HG03354 (cell line): ENCODE results near the gene DYNC1H1.

ENCODE experiments used
- ATAC-seq: cut with Tn5 transposase; IDR thresholded peaks from one replicate; pipeline ENCODE4 v1.9.1; 2021; ENCODE audit warnings: mild to moderate bottlenecking; ENCODE audit not compliant: unreplicated experiment, poor library complexity, severe bottlenecking

Gene DYNC1H1

GRCh38 chr14:101937926-101938767, 26.2 kb upstream of the DYNC1H1 start:
- no peak for ATAC-seq

- no peak for ATAC-seq
Measured at GRCh38 chr14:101939646-101940170, 24.7 kb upstream of the DYNC1H1 start.

GRCh38 chr14:101944451-101944850, 19.9 kb upstream of the DYNC1H1 start:
- ATAC-seq, result no peak

- ATAC-seq, result no peak
Measured at GRCh38 chr14:101945171-101945570, 19.2 kb upstream of the DYNC1H1 start.

GRCh38 chr14:101947577-101947903, 16.8 kb upstream of the DYNC1H1 start:
- ATAC-seq, result peak; percentile 2

- ATAC-seq, result peak; percentile 98
Measured at GRCh38 chr14:101947904-101948665, 16.3 kb upstream of the DYNC1H1 start.

- no peak for ATAC-seq
Measured at GRCh38 chr14:101948666-101949216, 15.6 kb upstream of the DYNC1H1 start.

- no peak for ATAC-seq
Measured at GRCh38 chr14:101950100-101950499, 14.3 kb upstream of the DYNC1H1 start.

GRCh38 chr14:101950516-101951215, 13.7 kb upstream of the DYNC1H1 start:
- no peak for ATAC-seq

- no peak for ATAC-seq
Measured at GRCh38 chr14:101953151-101953550, 11.2 kb upstream of the DYNC1H1 start.

- no peak for ATAC-seq
Measured at GRCh38 chr14:101954501-101954900, 9.9 kb upstream of the DYNC1H1 start.

GRCh38 chr14:101955695-101956161, 8.6 kb upstream of the DYNC1H1 start:
- ATAC-seq, result no peak

- no peak for ATAC-seq
Measured at GRCh38 chr14:101956179-101956885, 8.0 kb upstream of the DYNC1H1 start.

GRCh38 chr14:101957406-101958234, 6.8 kb upstream of the DYNC1H1 start:
- ATAC-seq, result no peak

GRCh38 chr14:101958418-101959180, 5.8 kb upstream of the DYNC1H1 start:
- ATAC-seq, result no peak

GRCh38 chr14:101959277-101959676, 5.1 kb upstream of the DYNC1H1 start:
- ATAC-seq, result no peak

- ATAC-seq, result no peak
Measured at GRCh38 chr14:101960225-101960624, 4.1 kb upstream of the DYNC1H1 start.
